PC-9 (cell line): Measurements from ENCODE around the gene CNGB1. TPM values are rescaled to one million over a fixed set of nuclear protein-coding genes. Genes with fewer than 3 reads are reported as not detected.

ENCODE experiments used
- BruUV-seq: library from RNA; stranded (reverse); fragments of 400-500 nt; replicated peaks from 2 replicates; lab custom pipeline; 2021; lab: Mats Ljungman, UMichigan
- CTCF ChIA-PET: fragments of 300-600 bp; sonication (Branson Sonifier 250); formaldehyde crosslinking; loops from one replicate; lab custom pipeline; 2022; ENCODE audit warnings: antibody characterized with exemption; lab: Charles Lee
- POLR2A ChIA-PET: fragments of 300-600 bp; sonication (Branson Sonifier 250); formaldehyde crosslinking; loops from one replicate; lab custom pipeline; 2022; ENCODE audit warnings: antibody characterized with exemption; ENCODE audit not compliant: unreplicated experiment; lab: Charles Lee
- DNase-seq, 2 experiments: peaks; one replicate each; pipeline versions ENCODE4 v3.0.0 to v3.0.0-alpha.2; 2015 to 2022; ENCODE audit warnings: mixed read lengths in 1 of 2
- H2AFZ ChIP-seq: fragments of 200-600 bp; sonication (generic); 2 replicates; pipeline ENCODE4 v1.8.1; 2017; ENCODE audit warnings: antibody characterized with exemption
- H3F3A ChIP-seq: fragments of 200-600 bp; sonication (generic); 2 replicates; pipeline ENCODE4 v1.8.1; 2017; ENCODE audit warnings: antibody characterized with exemption, mild to moderate bottlenecking, low read depth; ENCODE audit not compliant: insufficient read depth
- H3K27ac ChIP-seq: fragments of 200-600 bp; sonication (generic); 2 replicates; pipeline ENCODE4 v1.6.1; 2016; ENCODE audit warnings: mixed run types
- H3K27me3 ChIP-seq: fragments of 200-600 bp; sonication (generic); 2 replicates; pipeline ENCODE4 v1.6.1; 2016; ENCODE audit warnings: low read depth, mixed run types; ENCODE audit not compliant: insufficient read depth
- H3K36me3 ChIP-seq: fragments of 200-600 bp; sonication (generic); 2 replicates; pipeline ENCODE4 v1.6.1; 2016; ENCODE audit warnings: low read depth, mixed run types
- H3K4me1 ChIP-seq: fragments of 200-600 bp; sonication (generic); replicated peaks from 2 replicates; pipeline ENCODE4 v1.6.1; 2016; ENCODE audit warnings: mixed run types; ENCODE audit not compliant: insufficient read depth
- H3K4me2 ChIP-seq: fragments of 200-600 bp; sonication (generic); 2 replicates; pipeline ENCODE4 v1.6.1; 2017; ENCODE audit warnings: mixed run types
- H3K4me3 ChIP-seq: fragments of 200-600 bp; sonication (generic); 2 replicates; pipeline ENCODE4 v1.6.1; 2016; ENCODE audit warnings: mixed run types
- H3K79me2 ChIP-seq: fragments of 200-600 bp; sonication (generic); 2 replicates; pipeline ENCODE4 v1.6.1; 2017; ENCODE audit warnings: low read depth, mixed run types
- H3K9me2 ChIP-seq: fragments of 200-600 bp; sonication (generic); 2 replicates; pipeline ENCODE4 v1.8.1; 2017; ENCODE audit warnings: mild to moderate bottlenecking; ENCODE audit not compliant: insufficient read depth
- H3K9me3 ChIP-seq: fragments of 200-600 bp; sonication (generic); 2 replicates; pipeline ENCODE4 v1.8.1; 2016; ENCODE audit warnings: low read depth; ENCODE audit not compliant: insufficient read depth
- H4K20me1 ChIP-seq: fragments of 200-600 bp; sonication (generic); 2 replicates; pipeline ENCODE4 v1.8.1; 2017; ENCODE audit not compliant: insufficient read depth
- EZH2 ChIP-seq: fragments of 200-600 bp; sonication (generic); IDR thresholded peaks from 2 replicates; pipeline ENCODE4 v1.8.0; 2017; ENCODE audit warnings: antibody characterized with exemption, low read depth
- intact Hi-C: fragments of 100-400 bp; cut with micrococcal nuclease; formaldehyde crosslinking; loops from one replicate; pipeline ENCODE4 v1.10.0; 2022; ENCODE audit not compliant: unreplicated experiment
- total RNA-seq: library from RNA; stranded (reverse); gene quantifications from 2 replicates; pipeline ENCODE4 v1.2.3, GENCODE V29; 2021
- TF ChIP-seq, protein P1 (sequence below): fragments of 200-600 bp; sonication (generic); conservative IDR thresholded peaks from 2 replicates; pipeline ENCODE4 v1.6.1; 2017; ENCODE audit warnings: mixed run types, antibody characterized with exemption, mild to moderate bottlenecking, moderate library complexity

Gene CNGB1
- total RNA-seq, 1 experiment from 2014 or later = 1.1 TPM

GRCh38 chr16:57892447-57893096, 78.4 kb downstream of the CNGB1 start:
- no peak overlapping the region for H2AFZ ChIP-seq
- TF ChIP-seq, protein P1, sequence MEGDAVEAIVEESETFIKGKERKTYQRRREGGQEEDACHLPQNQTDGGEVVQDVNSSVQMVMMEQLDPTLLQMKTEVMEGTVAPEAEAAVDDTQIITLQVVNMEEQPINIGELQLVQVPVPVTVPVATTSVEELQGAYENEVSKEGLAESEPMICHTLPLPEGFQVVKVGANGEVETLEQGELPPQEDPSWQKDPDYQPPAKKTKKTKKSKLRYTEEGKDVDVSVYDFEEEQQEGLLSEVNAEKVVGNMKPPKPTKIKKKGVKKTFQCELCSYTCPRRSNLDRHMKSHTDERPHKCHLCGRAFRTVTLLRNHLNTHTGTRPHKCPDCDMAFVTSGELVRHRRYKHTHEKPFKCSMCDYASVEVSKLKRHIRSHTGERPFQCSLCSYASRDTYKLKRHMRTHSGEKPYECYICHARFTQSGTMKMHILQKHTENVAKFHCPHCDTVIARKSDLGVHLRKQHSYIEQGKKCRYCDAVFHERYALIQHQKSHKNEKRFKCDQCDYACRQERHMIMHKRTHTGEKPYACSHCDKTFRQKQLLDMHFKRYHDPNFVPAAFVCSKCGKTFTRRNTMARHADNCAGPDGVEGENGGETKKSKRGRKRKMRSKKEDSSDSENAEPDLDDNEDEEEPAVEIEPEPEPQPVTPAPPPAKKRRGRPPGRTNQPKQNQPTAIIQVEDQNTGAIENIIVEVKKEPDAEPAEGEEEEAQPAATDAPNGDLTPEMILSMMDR = no peak
- TF ChIP-seq EZH2 = no peak
- intact Hi-C loops = loop anchor here (10.0 kb wide), 1 partner anchor 232 kb away; the partner anchor contains the start of gene CFAP20
- 0 out of 2 replicates have a peak overlapping the region, but pooled peaks have one; percentile 62 for H3K4me2 ChIP-seq
- ChIA-PET CTCF (no interaction called here), POLR2A (no interaction called here)
- H3K9me3 ChIP-seq = peaks cover 8% of the 10 kb centered on the region; the same call in 1 of the 2 replicates
- no peaks in the 10 kb centered on the region for H4K20me1 ChIP-seq
- H3K36me3 ChIP-seq = no peaks in the 10 kb centered on the region
- no peaks in the 10 kb centered on the region for H3K79me2 ChIP-seq
- H3F3A ChIP-seq = peaks cover 34% of the 10 kb centered on the region
- peaks cover 51% of the 10 kb centered on the region for H3K4me1 ChIP-seq
- no TSS peak for BruUV-seq
- H3K27me3 ChIP-seq = no peaks in the 10 kb centered on the region
- no peak for DNase-seq
- no peak overlapping the region for H3K4me3 ChIP-seq
- peak overlapping the region; percentile 97 for H3K27ac ChIP-seq
- H3K9me2 ChIP-seq = no peaks in the 10 kb centered on the region

GRCh38 chr16:57892041-57892440, 78.9 kb downstream of the CNGB1 start:
- Histone ChIP-seq H3K4me2 (no peak overlapping the region), H3K27me3 (no peaks in the 10 kb centered on the region)

DNA sequence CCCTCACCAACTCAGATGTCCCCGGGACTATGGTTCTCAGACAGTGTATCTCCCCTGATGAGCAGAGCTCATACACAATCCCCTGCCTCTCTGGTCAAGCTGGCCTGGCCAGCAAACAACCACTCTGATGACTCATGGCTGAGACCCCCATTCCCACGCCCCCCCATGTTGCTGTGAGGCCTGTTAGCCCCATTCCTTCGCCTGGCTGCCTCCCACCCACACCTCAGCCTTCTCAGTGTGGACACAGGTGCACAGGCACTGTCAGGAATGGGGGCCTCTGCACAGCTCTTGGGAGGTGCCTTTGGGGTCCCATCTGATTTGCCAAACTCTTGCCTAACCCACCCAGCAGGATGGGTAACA, 80.2 kb downstream of the CNGB1 start:
- Histone ChIP-seq H3K27me3 (no peaks in the 10 kb centered on the region), H3K79me2 (no peaks in the 10 kb centered on the region), H3K9me3 (peaks cover 8% of the 10 kb centered on the region; the same call in 1 of the 2 replicates), H3K4me2 (no peak overlapping the region), H3K4me1 (peaks cover 45% of the 10 kb centered on the region), H3K9me2 (no peaks in the 10 kb centered on the region), H3K27ac (no peak overlapping the region), H4K20me1 (no peaks in the 10 kb centered on the region), H3F3A (peaks cover 29% of the 10 kb centered on the region), H3K4me3 (no peak overlapping the region), H2AFZ (no peak overlapping the region), H3K36me3 (no peaks in the 10 kb centered on the region)
- POLR2A ChIA-PET = no interaction called here
- TF ChIP-seq, protein P1 = no peak
- TF ChIP-seq EZH2 = no peak
- CTCF ChIA-PET = no interaction called here
- DNase-seq = no peak
- no TSS peak for BruUV-seq
- intact Hi-C loops = loop anchor here (10.0 kb wide), 1 partner anchor 234 kb away; the partner anchor contains the start of gene CFAP20

More at GRCh38 chr16:57892041-57892440, 78.9 kb downstream of the CNGB1 start:
- no TSS peak for BruUV-seq
- ChIA-PET POLR2A (no interaction called here), CTCF (no interaction called here)
- Histone ChIP-seq H3K79me2 (no peaks in the 10 kb centered on the region), H3F3A (peaks cover 34% of the 10 kb centered on the region), H3K9me2 (no peaks in the 10 kb centered on the region), H3K9me3 (peaks cover 8% of the 10 kb centered on the region; the same call in 1 of the 2 replicates), H4K20me1 (no peaks in the 10 kb centered on the region), H3K4me1 (peaks cover 51% of the 10 kb centered on the region), H3K4me3 (no peak overlapping the region), H2AFZ (no peak overlapping the region), H3K27ac (no peak overlapping the region), H3K36me3 (no peaks in the 10 kb centered on the region)
- no peak for TF ChIP-seq EZH2
- TF ChIP-seq, protein P1 = no peak
- intact Hi-C loops = loop anchor here (10.0 kb wide), 1 partner anchor 233 kb away; the partner anchor contains the start of gene CFAP20
- DNase-seq = no peak
